GM11168 (cell line): ENCODE measurements around the gene SRP9.

Source experiments
- in situ Hi-C: fragments of 300-500 bp; cut with MboI; formaldehyde crosslinking; loops from one replicate; pipeline ENCODE4 v1.12.0; 2022; ENCODE audit warnings: low sequenced_read_pairs; ENCODE audit not compliant: unreplicated experiment

SRP9 gene

DNA sequence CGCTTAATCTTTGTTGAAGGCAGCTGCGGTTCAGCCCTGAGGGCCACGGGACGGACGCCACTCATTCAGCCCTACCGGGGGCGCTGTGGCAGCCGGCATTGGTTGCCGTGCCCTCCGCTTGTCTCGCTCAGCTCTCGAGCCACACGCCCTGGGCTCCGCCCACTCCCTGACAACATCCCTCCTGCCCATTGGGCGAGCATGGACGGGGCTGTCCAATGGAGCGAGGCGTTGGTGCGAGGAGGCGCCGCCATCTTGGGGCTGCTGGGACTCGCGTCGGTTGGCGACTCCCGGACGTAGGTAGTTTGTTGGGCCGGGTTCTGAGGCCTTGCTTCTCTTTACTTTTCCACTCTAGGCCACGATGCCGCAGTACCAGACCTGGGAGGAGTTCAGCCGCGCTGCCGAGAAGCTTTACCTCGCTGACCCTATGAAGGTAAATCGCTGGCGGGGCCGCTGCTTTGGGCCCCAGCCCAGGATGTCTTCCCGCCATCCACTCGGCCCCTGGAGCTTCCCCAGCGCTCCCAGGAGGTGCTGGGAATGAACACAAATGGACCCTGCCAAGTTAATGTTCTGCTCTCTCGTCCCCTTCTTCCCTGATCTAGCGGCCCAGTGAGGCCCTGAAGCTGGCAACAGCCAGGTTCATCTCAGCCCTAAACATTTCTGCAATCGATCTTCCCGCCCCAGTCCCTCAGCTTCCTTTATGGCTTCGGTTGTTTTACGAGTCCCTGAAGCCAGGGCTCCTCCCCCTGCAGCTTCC, at the start of gene SRP9:
Gene SRP9, plus strand, starts transcription at position 244 of the 754 bp plus-strand sequence. Its CDS starts 115 bp downstream, at position 359.
- in situ Hi-C loops = loop anchor here (10.0 kb wide), 1 partner anchor 303 kb away; no protein-coding TSS in a partner anchor

DNA sequence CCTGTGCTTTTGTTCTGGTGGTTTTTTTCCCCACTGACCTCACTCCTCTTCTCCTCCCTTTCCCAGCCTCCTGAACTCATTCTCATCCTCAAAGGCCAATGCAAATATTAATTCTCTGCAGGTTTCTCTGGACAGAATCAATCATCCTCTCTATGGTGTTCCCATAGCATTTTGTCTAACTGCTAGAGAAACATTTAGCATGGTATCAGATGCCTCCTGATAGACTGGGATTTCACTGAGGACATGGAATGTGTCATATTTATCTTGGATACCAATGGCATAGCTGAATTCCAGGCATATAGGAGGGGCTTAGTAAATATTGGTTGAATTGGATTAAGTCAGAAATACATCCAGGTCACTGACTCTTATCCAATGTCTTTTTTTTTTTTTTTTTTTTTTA, 46.1 kb upstream of the SRP9 start:
- in situ Hi-C loops = no loop called here

GRCh38 chr1:225733254-225733653, 44.4 kb upstream of the SRP9 start:
- in situ Hi-C loops = no loop called here

DNA sequence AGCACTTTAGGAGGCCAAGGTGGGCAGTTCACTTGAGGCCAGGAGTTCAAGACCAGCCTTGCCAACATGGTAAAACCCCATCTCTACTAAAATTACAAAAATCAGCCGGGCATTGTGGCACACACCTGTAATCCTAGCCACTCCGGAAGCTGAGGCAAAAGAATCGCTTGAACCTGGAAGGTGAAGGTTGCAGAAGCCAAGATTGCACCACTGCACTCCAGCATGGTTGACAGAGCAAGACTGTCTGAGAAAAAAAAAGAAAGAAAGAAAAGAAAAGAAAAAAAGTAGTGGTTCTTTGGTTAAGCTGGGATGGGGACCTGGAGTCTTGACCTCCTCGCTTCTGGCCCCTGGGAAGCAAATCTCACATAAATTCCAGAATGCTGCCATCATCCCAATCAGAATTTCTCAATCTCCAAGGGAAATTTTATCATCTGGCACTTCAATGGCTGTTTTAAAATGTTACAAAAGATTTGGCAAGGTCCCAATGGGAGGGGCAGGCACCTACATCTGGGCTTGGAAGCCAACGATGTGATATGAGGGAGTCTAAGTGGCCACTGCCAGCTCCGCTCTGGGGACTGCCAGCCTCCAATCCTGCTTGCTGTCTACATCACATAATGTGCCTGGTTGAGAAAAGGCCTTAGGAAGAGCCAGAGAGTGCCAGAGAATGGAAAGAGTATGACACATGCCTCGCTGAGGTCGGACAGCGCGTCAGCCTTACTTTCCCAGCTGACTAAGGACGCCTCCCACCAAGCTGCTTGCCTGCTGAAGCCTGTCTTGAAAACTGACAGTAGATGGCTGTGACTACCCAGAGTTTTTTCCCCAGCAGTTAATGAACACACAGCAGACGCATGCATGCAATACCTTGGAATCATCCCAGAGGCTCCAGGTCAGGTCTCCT, 42.1 kb upstream of the SRP9 start:
- in situ Hi-C loops = no loop called here

- in situ Hi-C loops = no loop called here
Observed at GRCh38 chr1:225736437-225737098, 41.1 kb upstream of the SRP9 start.

DNA sequence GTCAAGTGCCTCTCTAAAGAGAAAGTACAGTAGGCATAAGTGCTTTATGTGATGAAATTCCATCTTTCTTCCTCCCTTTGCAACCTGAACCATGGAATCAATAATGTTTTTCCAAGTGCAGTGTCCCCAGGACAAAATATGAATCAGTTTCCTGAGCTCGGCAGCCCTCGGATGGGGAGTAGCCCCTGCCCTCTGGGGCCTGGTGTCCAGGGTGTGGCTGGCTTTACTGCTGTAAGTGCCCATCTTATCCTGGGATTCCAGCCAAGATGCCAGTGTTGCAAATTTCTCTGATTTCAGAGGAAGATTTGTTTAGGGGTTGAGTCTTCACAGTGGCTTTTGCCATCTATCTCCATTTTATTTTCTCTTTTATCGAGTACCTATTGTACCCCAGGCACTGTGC, 40.5 kb upstream of the SRP9 start:
- in situ Hi-C loops = no loop called here

DNA sequence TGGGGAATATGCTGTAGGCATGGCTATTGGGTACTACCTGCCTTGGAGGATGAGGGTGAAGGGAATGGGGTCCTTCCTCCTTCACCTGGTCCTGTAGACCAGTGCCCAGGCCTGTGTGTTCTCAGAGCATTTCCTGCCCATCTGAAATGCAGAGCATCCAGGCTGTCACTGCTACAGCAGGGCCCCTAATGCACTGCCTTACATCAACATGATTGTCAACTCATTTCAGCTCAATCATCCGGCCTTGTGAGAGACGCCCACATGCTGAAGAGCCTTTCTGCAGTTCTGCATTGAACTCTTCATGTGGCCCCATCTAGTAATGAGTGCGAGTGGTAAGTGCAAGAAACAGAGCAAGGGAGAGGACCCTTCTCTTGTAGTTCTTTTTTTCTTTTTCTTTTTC, 39.8 kb upstream of the SRP9 start:
- in situ Hi-C loops = no loop called here

- in situ Hi-C loops = no loop called here
Observed at GRCh38 chr1:225738763-225739162, 38.9 kb upstream of the SRP9 start.

- in situ Hi-C loops = no loop called here
Observed at GRCh38 chr1:225739542-225740107, 38.0 kb upstream of the SRP9 start.

- in situ Hi-C loops = no loop called here
Observed at GRCh38 chr1:225744745-225745144, 32.9 kb upstream of the SRP9 start.

GRCh38 chr1:225745273-225745672, 32.4 kb upstream of the SRP9 start:
- in situ Hi-C loops = no loop called here

DNA sequence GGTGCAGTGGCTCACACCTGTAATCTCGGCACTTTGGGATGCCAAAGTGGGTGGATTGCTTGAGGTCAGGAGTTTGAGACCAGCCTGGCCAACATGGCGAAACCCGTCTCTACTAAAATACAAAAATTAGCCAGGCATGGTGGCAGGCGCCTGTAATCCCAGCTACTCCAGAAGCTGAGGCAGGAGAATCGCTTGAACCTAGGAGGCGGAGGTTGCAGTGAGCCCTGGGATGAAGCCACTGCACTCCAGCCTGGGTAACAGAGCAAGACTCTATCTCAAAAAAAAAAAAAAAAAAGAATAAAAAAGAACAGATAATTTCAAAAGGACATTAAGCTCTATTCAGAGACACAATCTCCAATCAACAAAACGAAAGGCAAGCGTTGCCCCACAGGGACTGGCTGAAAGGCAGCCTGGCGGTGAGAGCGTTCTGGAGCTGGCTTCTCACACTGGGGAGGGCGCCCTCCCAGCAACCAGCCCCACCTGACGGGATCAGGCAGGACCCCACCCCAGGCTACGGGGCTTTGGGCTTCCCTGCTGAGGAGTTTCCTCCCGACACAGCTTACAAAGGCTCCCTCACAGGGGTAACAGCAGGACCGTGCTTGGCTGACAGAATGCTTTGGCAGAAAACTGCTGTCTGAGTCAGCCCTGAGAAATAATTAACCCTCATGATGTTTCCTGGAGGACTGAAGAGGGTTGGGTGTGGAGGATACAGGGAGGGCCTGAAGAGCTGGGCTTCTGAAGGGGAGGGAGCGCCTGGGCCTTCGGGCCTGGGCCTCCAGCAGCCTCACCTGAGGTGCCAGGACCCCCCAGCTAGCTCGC, 31.1 kb upstream of the SRP9 start:
- in situ Hi-C loops = no loop called here

DNA sequence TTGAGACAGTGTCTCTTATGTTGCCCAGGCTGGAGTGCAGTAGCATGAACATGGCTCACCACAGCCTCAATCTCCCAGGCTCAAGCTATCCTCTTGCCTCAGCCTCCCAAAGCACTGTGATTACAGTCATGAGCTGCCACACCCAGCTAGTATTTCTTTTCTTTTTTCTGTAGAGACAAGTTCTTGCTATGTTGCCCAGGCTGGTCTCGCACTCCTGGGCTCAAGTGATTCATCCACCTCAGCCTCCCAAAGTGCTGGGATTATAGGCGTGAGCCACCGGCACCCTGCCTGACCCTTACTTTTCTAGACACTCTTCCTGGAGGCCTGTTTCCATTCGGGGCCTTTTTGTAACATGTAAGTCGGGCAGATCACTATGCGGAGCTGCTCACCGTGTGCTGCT, 30.1 kb upstream of the SRP9 start:
- in situ Hi-C loops = no loop called here

- in situ Hi-C loops = no loop called here
Observed at GRCh38 chr1:225748529-225748928, 29.1 kb upstream of the SRP9 start.

DNA sequence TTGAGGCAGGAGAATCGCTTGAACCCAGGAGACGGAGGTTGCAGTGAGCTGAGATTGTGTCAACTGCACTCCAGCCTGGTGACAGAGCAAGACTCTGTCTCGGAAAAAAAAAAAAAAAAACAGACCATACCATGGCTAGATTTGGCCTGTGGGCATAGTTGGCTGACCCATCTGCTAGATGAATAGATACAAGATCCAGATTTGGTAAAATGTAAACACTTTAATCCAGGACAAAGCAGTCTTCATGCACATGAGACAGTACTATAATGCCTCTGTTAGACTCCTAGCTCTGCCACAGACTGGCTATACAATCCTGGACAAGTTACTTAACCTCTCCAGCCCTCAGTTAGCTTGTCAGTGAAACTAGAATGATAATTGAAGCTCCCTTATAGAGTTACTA, 27.9 kb upstream of the SRP9 start:
- in situ Hi-C loops = no loop called here

DNA sequence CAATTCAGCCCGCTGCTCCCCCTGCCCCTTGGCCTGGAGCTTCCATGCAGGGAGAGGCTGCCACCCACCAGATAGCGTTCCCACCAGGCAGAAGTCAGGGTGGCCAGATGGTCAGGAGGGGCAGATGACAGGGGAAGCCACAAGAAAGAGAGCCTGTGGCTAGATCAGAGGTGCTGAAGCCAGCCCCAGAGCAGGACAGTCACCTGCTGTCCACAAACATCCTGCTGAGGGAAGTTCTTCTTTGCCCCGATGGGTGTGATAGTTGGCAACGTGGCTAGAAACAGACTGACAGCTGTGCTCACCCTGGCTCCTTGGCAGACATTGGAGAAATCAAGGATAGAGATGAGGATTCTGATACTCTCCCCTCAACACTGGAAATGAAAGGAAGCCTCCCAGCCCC, 27.2 kb upstream of the SRP9 start:
- in situ Hi-C loops = no loop called here

DNA sequence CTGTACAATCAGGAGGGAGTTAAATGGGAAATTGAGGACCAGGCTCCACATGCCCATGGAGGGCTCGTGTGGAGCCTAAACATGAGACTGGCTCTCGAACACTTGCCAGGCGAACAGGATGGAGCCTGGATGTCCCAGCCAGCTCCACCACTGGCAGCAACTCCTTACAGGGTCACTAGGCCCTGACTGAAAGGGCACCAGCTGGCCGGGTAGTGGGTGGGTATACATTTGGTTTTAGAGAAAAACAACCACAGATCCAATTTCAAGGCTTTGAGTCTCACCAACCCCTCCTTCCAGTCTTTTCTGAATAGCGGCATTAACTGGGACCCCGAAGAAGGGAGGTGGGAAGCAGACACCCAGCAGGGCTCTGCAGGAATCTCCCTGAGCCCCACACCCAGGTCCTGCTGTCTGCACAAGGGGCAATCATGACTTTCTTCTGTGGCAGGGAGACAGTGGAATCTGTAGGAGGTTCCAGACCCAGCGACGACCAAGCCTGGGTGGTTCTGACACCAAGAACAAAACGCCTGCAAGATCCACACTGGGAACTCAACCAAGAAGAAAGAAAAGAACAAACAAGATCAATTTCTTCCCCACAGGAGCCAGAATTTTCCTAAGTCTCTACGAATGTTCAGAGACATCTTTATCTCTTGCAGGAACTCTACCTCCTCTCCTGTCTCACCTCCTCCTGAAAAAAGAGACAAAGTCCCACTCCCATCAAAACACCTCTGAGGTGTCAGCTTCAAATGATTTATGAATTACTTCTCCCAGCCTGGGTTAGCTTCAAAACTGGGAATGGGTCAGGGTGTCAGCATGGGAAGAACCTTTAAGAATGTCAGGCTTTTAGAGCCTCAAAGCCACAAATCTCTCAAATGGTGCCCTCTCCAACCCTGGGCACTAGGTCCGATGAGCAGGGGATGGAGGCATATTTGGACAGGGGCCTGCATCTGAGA, 26.5 kb upstream of the SRP9 start:
- in situ Hi-C loops = no loop called here

DNA sequence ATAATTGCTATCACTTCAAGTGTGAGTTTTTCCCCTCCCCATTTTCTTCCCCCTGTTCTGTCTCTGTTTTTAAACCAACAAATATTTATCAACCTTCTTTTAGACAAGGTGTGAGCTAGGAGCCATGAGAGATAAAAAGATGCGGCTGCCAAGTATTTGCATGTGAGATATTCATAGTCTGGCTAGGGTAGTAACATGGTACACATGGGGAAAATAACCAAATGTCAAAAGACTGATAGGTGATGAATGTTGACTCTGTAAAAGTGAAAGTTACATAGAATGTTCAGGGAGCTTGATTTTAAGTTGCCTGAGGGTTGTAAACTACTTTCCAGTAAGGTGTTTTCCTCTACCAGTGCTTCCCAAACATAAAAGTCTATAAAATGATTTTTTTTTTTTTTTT, 25.4 kb upstream of the SRP9 start:
- in situ Hi-C loops = no loop called here
